ENCODE data around the gene LPCAT1. TPM values are rescaled to one million over a fixed set of nuclear protein-coding genes. Genes with fewer than 3 reads are reported as not detected.

Gene LPCAT1
- total RNA-seq, 1 experiment from 2014 or later: 59.8 TPM

DNA sequence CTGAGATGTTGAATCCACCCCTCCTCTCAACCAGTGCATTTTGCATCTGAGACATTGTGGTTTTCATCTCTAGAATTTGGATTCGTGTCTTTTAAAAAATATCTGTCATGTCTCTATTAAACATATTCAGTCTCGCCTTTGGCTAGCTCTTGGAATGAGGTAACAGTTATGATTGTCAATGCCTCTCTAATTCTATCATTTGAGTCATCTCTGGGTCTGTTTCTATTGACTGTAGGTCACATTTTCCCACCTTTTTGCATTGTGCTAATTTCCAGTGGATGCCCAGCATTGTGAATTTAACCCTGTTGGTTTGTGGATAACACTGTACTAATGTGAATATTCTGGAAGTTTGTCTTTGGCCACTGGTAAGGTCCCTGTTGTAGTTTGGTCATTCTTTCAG lies 70.1 kb downstream of the LPCAT1 start:
- no peak for TF ChIP-seq TCF7L2 (IDR thresholded peaks at IDR 0.05; ENCODE audit: low read depth, low read length)
- TF ChIP-seq, protein P1, sequence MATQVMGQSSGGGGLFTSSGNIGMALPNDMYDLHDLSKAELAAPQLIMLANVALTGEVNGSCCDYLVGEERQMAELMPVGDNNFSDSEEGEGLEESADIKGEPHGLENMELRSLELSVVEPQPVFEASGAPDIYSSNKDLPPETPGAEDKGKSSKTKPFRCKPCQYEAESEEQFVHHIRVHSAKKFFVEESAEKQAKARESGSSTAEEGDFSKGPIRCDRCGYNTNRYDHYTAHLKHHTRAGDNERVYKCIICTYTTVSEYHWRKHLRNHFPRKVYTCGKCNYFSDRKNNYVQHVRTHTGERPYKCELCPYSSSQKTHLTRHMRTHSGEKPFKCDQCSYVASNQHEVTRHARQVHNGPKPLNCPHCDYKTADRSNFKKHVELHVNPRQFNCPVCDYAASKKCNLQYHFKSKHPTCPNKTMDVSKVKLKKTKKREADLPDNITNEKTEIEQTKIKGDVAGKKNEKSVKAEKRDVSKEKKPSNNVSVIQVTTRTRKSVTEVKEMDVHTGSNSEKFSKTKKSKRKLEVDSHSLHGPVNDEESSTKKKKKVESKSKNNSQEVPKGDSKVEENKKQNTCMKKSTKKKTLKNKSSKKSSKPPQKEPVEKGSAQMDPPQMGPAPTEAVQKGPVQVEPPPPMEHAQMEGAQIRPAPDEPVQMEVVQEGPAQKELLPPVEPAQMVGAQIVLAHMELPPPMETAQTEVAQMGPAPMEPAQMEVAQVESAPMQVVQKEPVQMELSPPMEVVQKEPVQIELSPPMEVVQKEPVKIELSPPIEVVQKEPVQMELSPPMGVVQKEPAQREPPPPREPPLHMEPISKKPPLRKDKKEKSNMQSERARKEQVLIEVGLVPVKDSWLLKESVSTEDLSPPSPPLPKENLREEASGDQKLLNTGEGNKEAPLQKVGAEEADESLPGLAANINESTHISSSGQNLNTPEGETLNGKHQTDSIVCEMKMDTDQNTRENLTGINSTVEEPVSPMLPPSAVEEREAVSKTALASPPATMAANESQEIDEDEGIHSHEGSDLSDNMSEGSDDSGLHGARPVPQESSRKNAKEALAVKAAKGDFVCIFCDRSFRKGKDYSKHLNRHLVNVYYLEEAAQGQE (IDR thresholded peaks at IDR 0.05; ENCODE audit: insufficient read depth in 1 of 2, low read depth in 2 of 2, low read length in 1 of 2): no peak
- TF ChIP-seq SIN3A (IDR thresholded peaks at IDR 0.05; ENCODE audit: borderline replicate concordance, insufficient read depth, low read depth, low read length): no peak
- TF ChIP-seq POLR2AphosphoS5 (IDR thresholded peaks at IDR 0.05; ENCODE audit: low read depth, low read length): no peak
- TF ChIP-seq, protein P2, sequence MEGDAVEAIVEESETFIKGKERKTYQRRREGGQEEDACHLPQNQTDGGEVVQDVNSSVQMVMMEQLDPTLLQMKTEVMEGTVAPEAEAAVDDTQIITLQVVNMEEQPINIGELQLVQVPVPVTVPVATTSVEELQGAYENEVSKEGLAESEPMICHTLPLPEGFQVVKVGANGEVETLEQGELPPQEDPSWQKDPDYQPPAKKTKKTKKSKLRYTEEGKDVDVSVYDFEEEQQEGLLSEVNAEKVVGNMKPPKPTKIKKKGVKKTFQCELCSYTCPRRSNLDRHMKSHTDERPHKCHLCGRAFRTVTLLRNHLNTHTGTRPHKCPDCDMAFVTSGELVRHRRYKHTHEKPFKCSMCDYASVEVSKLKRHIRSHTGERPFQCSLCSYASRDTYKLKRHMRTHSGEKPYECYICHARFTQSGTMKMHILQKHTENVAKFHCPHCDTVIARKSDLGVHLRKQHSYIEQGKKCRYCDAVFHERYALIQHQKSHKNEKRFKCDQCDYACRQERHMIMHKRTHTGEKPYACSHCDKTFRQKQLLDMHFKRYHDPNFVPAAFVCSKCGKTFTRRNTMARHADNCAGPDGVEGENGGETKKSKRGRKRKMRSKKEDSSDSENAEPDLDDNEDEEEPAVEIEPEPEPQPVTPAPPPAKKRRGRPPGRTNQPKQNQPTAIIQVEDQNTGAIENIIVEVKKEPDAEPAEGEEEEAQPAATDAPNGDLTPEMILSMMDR (IDR thresholded peaks at IDR 0.05): no peak
- intact Hi-C loops (cut with micrococcal nuclease; ENCODE audit: unreplicated experiment): no loop called here
- no peak for ATAC-seq
- Histone ChIP-seq H3K4me3 (ENCODE audit: low read depth in 2 of 2, low read length in 2 of 2) (no peak overlapping the region), H3K36me3 (ENCODE audit: control insufficient read depth, insufficient read depth, low read length) (no peaks in the 10 kb centered on the region), H3K9me3 (ENCODE audit: control insufficient read depth, insufficient read depth, low read depth, low read length) (peaks cover 35% of the 10 kb centered on the region), H3K4me1 (ENCODE audit: control insufficient read depth, insufficient read depth, low read length) (no peaks in the 10 kb centered on the region), H3K27me3 (ENCODE audit: control insufficient read depth, insufficient read depth, low read length) (no peaks in the 10 kb centered on the region; the same call in 1 of the 2 replicates), H3K27ac (ENCODE audit: low read length) (no peak overlapping the region)
- ChIA-PET CTCF (no interaction called here), POLR2A (no interaction called here)
- no TSS peak for BruUV-seq (replicated peaks)
- no peak for DNase-seq (ENCODE audit: low read depth, low spot score)
- in situ Hi-C loops (cut with HindIII; ENCODE audit: low pct_unique_long_range_greater_than_20kb, low sequenced_read_pairs): no loop called here

DNA sequence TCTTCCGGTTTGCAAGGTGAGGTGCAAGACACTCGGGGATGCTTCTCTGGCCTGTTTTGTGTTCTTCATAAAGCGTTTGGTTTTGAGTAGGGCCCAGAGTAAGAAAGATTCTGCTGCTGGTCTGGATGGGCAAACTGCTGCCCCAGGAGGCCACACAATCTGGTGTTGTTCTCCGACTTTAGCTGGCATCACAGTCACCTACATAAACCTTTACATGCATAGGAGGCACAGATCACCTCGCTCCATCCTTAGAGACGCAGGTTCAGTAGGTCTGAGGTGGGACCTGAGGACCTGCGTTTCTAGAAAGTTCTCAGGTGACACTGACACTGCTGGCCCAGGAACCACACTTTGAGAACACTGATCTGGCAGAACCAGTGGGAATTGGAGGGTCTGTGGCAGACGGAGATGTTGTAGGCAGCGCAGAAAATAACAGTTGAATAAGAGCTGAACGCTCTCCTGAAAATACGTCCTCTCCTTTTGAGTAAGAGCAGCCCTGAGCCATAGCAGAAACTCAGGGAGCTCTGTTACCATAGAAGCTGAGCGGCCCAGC lies 74.6 kb downstream of the LPCAT1 start:
- intact Hi-C loops (cut with micrococcal nuclease; ENCODE audit: unreplicated experiment) (no loop called here), in situ Hi-C loops (cut with HindIII; ENCODE audit: low pct_unique_long_range_greater_than_20kb, low sequenced_read_pairs) (no loop called here)
- no peak for ATAC-seq
- Histone ChIP-seq H3K36me3 (ENCODE audit: control insufficient read depth, insufficient read depth, low read length) (no peaks in the 10 kb centered on the region), H3K4me1 (ENCODE audit: control insufficient read depth, insufficient read depth, low read length) (no peaks in the 10 kb centered on the region), H3K4me3 (ENCODE audit: low read depth in 2 of 2, low read length in 2 of 2) (no peak overlapping the region), H3K27ac (ENCODE audit: low read length) (no peak overlapping the region), H3K27me3 (ENCODE audit: control insufficient read depth, insufficient read depth, low read length) (peaks cover 2% of the 10 kb centered on the region), H3K9me3 (ENCODE audit: control insufficient read depth, insufficient read depth, low read depth, low read length) (peaks cover 8% of the 10 kb centered on the region; the same call in 1 of the 2 replicates)
- TF ChIP-seq POLR2AphosphoS5 (IDR thresholded peaks at IDR 0.05; ENCODE audit: low read depth, low read length) (no peak), SIN3A (IDR thresholded peaks at IDR 0.05; ENCODE audit: borderline replicate concordance, insufficient read depth, low read depth, low read length) (no peak), TCF7L2 (IDR thresholded peaks at IDR 0.05; ENCODE audit: low read depth, low read length) (no peak)
- TF ChIP-seq, protein P2 (IDR thresholded peaks at IDR 0.05): no peak
- TF ChIP-seq, protein P1 (IDR thresholded peaks at IDR 0.05; ENCODE audit: insufficient read depth in 1 of 2, low read depth in 2 of 2, low read length in 1 of 2): no peak
- CTCF ChIA-PET: no interaction called here
- no peak for DNase-seq (ENCODE audit: low read depth, low spot score)
- no TSS peak for BruUV-seq (replicated peaks)
- POLR2A ChIA-PET: no interaction called here

Measured in Panc1 (cell line).